ENCODE data around the gene BBS5. TPM values are rescaled to one million over a fixed set of nuclear protein-coding genes. Genes with fewer than 3 reads are reported as not detected.
"Not testable (repeated sequence)": the region's sequence is repeated elsewhere in the genome, so short reads cannot be mapped to it uniquely, and the experiment has no call there.

BBS5 gene
- 10 to 100 TPM in 1 of 2 donors, 1 to 10 TPM in 1; 7.7 to 14.7 TPM for total RNA-seq

DNA sequence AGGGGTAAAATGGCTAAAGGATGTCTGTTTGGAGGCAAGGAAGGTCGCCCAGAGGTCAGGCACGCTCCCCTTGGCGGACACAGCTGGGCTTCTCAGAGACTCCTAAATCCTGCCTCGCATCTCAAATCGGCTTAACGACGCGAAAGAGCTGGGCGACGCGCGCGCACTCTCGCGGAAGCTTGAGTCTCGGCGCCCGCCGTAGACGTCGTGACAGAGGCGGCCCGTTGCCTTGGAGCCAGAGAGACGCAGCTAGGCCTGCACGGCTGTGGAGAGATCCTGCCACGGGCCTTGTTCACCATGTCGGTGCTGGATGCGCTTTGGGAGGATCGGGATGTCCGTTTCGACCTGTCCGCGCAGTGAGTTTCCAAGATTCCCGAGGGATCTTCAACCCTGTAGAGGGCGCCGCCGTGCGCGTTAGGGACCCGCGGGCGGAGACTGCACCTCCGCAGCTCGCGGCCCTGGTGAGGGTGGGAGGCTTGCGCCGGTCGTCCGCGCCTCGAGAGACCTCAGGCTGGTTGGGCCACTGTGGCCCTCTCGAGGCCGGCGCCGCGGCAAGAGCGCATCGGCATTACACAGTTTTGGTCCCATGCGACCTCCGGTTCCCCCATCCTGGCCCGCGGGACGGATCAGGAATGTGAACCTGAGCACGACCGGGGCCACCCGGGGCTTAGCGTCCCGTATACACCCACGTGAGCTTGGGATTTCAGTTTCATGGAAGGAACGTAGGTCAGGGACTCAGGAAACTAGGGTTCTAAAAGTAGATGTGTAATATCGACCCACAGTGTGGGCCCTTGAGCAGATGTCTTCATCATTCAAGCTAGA is at the start of gene BBS5:
Gene BBS5 (plus strand): TSS at position 238 of the 822 bp plus-strand sequence. CDS start 60 bp downstream, at position 298.
- Histone ChIP-seq H3K4me3 (peak within 1 kb of the TSS; percentile 48 to 60), H3K9me3 (no peaks in the 10 kb centered on the region), H3K4me1 (replicated peaks) (no peaks in the 10 kb centered on the region), H3K36me3 (no peaks in the 10 kb centered on the region), H3K27me3 (replicated peaks; ENCODE audit: insufficient read depth) (no peaks in the 10 kb centered on the region), H3K27ac (peak within 1 kb of the TSS; percentile 77 to 79)
- DNase-seq (ENCODE audit: low spot score), result peak; percentile 75
- TF ChIP-seq POLR2A (IDR thresholded peaks at IDR 0.05) (no peak), POLR2AphosphoS5 (IDR thresholded peaks at IDR 0.05) (peak; percentile 79)
- TF ChIP-seq, protein P1, sequence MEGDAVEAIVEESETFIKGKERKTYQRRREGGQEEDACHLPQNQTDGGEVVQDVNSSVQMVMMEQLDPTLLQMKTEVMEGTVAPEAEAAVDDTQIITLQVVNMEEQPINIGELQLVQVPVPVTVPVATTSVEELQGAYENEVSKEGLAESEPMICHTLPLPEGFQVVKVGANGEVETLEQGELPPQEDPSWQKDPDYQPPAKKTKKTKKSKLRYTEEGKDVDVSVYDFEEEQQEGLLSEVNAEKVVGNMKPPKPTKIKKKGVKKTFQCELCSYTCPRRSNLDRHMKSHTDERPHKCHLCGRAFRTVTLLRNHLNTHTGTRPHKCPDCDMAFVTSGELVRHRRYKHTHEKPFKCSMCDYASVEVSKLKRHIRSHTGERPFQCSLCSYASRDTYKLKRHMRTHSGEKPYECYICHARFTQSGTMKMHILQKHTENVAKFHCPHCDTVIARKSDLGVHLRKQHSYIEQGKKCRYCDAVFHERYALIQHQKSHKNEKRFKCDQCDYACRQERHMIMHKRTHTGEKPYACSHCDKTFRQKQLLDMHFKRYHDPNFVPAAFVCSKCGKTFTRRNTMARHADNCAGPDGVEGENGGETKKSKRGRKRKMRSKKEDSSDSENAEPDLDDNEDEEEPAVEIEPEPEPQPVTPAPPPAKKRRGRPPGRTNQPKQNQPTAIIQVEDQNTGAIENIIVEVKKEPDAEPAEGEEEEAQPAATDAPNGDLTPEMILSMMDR (IDR thresholded peaks at IDR 0.05), result peak in 3 of 4 experiments; percentile 46 to 62 (median 52)
- WGBS, result 1% methylated on average over 36 of the region's 71 CpGs
- intact Hi-C loops (cut with DNase I), result loop anchor here (2.0 kb wide), 1 partner anchor 105 kb away; the partner anchor contains the start of gene PPIG

DNA sequence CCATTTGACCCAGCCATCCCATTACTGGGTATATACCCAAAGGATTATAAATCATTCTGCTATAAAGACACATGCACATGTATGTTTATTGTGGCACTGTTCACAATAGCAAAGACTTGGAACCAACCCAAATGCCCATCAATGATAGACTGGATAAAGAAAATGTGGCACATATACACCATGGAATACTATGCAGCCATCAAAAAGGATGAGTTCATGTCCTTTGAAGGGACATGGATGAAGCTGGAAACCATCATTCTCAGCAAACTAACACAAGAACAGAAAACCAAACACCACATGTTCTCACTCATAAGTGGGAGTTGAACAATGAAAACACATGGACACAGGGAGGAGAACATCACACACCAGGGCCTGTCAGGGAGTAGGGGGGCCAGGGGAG is 47.5 kb upstream of the BBS5 start:
- H3K4me1 ChIP-seq (replicated peaks); H3K9me3 ChIP-seq; intact Hi-C loops (cut with DNase I); H3K4me3 ChIP-seq; H3K27ac ChIP-seq; H3K27me3 ChIP-seq (replicated peaks; ENCODE audit: insufficient read depth); H3K36me3 ChIP-seq; DNase-seq (ENCODE audit: low spot score): not testable (repeated sequence)

DNA sequence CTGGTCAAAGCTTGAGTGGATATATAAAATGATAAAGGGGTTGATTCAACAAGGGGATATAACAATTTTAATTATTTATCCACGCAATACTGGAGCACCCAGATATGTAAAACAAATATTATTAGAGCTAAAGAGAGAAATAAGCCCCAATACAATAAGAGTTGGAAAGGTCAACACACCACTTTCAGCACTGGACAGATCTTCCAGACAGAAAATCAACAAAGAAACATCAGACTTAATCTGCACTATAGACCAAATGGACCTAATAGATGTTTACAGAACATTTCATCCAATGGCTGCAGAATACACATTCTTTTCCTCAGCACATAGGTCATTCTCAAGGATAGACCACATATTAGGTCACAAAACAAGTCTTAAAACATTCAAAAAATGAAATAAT is 45.1 kb upstream of the BBS5 start:
- DNase-seq (ENCODE audit: low spot score); H3K36me3 ChIP-seq; H3K4me3 ChIP-seq; H3K9me3 ChIP-seq; H3K27me3 ChIP-seq (replicated peaks; ENCODE audit: insufficient read depth); H3K4me1 ChIP-seq (replicated peaks); H3K27ac ChIP-seq; intact Hi-C loops (cut with DNase I): not testable (repeated sequence)
- WGBS, result 80% methylated on average over 1 of the region's 1 CpG

DNA sequence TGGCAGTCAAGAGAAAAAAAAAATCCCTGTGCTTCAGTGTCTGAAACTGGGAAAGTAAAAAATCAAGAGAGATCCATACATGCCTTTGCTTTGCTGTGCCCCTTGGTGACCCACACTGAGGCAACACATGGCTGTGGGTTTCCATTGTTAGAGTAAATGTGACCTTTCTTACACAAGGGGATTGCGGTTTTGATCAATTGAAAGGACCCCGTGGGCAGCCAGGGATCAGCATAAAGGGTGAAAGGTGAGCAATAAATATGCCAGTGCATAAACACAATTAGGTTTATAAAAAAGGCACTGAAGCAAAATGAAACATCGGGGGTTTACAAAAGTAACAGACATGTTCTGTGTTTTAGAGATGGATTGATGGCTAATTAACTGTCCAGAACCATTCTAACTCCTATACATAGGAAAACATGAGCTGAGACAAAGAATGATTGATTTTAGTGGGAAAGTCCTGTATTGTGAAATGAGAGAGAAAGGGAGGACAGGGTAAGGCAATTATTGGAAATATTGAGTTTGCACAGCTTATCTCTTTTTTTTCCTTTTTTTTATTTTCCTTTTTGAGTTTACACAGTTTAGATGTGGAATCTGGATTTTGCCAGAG is 40.7 kb upstream of the BBS5 start:
- intact Hi-C loops (cut with DNase I), result no loop called here
- no peaks in the 10 kb centered on the region for H3K9me3 ChIP-seq
- no peaks in the 10 kb centered on the region for H3K36me3 ChIP-seq
- 38% methylated on average over 3 of the region's 3 CpGs for WGBS
- H3K27me3 ChIP-seq (replicated peaks; ENCODE audit: insufficient read depth), result no peaks in the 10 kb centered on the region
- no peak overlapping the region for H3K4me3 ChIP-seq
- TF ChIP-seq POLR2A (IDR thresholded peaks at IDR 0.05), result no peak
- TF ChIP-seq, protein P1 (IDR thresholded peaks at IDR 0.05), result no peak
- TF ChIP-seq POLR2AphosphoS5 (IDR thresholded peaks at IDR 0.05), result no peak
- H3K4me1 ChIP-seq (replicated peaks), result no peaks in the 10 kb centered on the region
- H3K27ac ChIP-seq, result no peak overlapping the region
- no peak for DNase-seq (ENCODE audit: low spot score)

DNA sequence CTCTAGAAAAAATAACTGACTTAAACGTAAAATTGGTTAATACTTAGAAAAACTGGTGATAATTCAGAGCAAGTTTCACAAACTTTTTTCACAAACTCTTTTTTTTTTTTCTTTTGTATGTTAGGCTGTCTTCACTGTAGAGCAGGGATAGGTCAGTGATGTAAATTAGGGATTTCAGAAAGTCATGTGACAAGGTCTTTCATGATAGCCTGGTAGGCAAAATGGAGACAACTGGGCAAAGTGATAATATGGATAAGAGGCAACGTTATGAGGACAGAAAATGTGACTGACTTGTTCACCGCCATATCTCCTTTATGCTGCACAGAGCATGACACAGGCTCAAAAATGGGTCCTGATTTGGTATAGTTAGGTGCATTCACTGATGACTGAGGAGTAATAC is 39.4 kb upstream of the BBS5 start:
- H3K9me3 ChIP-seq, result no peaks in the 10 kb centered on the region
- H3K27ac ChIP-seq, result no peak overlapping the region
- H3K36me3 ChIP-seq, result no peaks in the 10 kb centered on the region
- TF ChIP-seq POLR2A (IDR thresholded peaks at IDR 0.05), result no peak
- TF ChIP-seq POLR2AphosphoS5 (IDR thresholded peaks at IDR 0.05), result no peak
- TF ChIP-seq, protein P1 (IDR thresholded peaks at IDR 0.05), result no peak
- no peak overlapping the region for H3K4me3 ChIP-seq
- no peaks in the 10 kb centered on the region for H3K4me1 ChIP-seq (replicated peaks)
- no peak for DNase-seq (ENCODE audit: low spot score)
- intact Hi-C loops (cut with DNase I), result no loop called here
- 88% methylated on average over 3 of the region's 3 CpGs for WGBS
- H3K27me3 ChIP-seq (replicated peaks; ENCODE audit: insufficient read depth), result no peaks in the 10 kb centered on the region

DNA sequence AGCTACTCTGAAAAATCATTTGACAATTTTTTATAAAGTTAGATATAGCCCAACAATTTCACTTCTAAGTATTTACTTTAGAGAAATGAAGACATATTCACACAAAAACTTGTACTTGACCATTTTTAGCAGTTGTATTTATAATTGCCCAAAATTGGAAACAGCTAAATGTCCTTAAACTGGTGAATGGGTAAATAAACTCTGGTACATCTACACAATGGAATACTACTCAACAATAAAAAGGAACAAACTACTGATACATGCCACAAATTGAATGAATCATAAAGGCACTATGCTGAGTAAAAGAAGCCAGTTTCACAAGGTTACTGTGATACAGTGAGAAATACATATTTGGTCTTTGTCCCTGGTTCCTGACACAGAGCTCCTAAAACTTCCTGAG is 32.8 kb upstream of the BBS5 start:
- intact Hi-C loops (cut with DNase I), result no loop called here
- TF ChIP-seq POLR2AphosphoS5 (IDR thresholded peaks at IDR 0.05), result no peak
- TF ChIP-seq, protein P1 (IDR thresholded peaks at IDR 0.05), result no peak
- no peak for TF ChIP-seq POLR2A (IDR thresholded peaks at IDR 0.05)
- Histone ChIP-seq H3K27ac (no peak overlapping the region), H3K27me3 (replicated peaks; ENCODE audit: insufficient read depth) (no peaks in the 10 kb centered on the region), H3K36me3 (no peaks in the 10 kb centered on the region), H3K4me1 (replicated peaks) (no peaks in the 10 kb centered on the region), H3K9me3 (no peaks in the 10 kb centered on the region), H3K4me3 (no peak overlapping the region)
- no peak for DNase-seq (ENCODE audit: low spot score)

Data from prostate gland (tissue), 2 donors.